Measurements from ENCODE around the gene NME9.

Gene NME9

DNA sequence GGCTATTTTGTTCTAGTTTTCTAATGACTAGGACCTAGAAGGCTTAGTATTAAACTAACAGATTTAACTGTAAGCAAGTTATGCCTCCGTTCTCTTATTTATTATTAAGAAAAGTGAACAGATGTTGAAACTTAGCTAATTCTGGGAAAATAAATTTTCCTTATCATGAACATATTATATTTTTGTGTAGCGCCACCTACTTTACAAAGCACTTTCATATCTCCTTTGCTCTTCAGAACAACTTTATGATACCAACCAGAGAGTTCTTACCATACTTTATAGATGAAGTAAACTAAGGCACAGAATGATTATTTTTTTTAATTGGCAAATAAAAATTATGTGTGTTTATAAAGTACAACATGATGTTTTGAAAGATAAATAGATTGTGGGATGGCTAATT lies 59.4 kb downstream of the NME9 start:
- DNase-seq, result no peak

DNA sequence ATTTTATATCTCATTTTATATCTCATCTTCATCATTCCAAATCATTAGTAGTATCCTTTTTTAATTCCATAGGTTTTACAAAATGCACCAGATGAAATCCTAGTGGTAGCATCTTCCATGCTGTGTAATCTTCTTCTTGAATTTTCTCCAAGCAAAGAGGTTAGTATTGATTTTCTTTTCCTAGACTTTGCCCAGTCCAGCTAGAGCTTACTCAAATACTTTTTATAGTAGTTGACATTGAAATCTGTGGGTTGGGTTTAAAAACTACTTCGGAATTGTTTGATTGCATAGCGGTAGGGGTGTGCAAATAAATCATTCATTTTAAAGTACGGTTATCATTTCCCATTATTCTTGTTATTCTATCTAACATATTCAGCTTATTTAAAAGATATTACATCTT lies 62.6 kb downstream of the NME9 start:
- no peak for DNase-seq

DNA sequence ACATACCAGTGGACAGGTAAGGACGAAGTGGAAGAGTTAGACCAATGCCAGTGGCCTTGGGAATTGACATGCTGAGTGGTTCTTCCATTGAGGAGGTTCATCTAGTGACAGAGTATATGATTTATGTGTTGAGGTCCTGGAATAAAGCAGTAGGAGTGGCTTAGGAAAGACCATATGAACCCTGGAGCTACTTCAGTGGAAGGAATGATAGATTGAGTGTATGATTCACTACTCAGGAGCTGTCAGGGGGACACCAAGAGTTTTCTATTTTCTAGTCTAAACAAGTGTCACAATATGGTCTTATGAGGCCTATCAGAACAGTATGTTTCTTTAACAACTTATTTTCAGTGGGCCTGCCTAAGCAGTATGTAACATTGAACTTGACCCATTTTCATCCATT lies 63.9 kb downstream of the NME9 start:
- no peak for DNase-seq

DNA sequence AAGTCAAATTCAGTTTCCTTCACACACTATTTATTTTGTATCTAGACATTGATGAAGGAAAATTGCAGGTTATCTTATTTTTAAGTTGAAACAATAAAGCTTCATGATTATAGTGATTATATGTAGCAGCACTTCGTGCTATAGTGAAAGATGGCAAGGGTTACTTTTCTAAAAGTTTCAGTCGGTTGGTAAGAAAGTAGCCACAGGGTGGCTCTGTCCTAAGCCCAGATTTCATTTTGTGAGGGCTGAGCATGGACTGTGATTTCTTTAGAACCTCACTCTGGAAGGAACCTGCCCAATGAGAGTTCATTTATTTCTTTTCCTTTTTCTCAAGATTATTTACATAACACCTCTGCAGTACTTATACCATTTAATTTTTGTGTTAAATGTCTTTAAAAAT lies 66.5 kb downstream of the NME9 start:
- DNase-seq, result no peak

DNA sequence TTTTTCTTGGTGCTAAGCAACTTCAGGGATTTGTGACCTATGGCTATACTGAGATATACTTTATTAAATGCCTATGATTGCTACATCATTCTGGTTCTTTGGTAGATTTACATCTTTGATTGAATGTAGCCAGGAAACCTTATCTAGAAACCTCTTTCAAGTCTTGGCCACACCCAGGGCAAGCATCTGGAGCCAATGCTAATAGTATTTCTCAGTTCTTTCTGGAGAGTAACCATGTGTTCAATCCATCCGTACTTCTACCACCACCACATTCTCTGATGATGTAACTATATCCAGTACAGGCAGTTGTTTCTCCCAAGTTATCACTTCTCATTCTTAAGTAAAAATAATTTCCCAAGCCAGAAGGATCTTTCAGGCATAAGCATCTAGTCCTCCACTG lies 69.0 kb downstream of the NME9 start:
- no peak for DNase-seq

DNA sequence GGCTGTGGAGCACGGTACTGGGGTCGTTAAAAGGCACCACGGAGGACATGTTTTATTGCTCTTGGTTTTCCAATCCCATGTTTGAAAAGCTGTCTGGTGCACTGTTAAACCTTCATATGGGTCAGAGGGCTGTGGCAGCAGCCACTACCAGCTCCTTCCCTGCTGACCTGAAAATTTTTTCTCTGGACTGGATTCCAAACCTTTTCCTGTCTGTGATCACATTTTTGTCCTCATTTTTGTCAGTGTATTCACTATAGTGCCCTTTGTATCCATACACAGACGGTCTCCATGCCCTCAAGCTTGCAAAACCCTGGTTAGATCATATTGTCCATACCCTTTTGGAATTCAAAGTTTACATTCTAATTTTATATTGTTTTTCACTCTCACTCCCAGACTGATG lies 70.5 kb downstream of the NME9 start:
- no peak for DNase-seq

DNA sequence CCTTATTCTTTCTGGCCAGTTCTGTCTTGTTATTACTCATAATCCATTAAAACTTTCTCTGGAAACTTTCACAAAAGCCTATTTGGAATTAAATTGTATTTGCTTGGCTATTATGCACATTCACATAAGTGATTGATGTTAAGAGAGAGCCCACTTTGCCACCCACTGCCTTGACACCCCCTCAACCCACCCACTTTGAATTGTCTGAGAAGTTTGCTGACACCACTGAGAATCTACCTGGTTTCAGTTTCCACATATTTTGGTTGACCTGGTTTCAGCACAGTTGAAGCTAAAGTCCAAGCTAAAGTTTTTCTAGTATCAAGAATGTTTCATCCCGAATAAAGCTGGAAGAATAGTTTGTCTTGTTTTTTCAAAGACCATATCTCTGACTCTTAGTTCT lies 71.7 kb downstream of the NME9 start:
- DNase-seq, result no peak

DNA sequence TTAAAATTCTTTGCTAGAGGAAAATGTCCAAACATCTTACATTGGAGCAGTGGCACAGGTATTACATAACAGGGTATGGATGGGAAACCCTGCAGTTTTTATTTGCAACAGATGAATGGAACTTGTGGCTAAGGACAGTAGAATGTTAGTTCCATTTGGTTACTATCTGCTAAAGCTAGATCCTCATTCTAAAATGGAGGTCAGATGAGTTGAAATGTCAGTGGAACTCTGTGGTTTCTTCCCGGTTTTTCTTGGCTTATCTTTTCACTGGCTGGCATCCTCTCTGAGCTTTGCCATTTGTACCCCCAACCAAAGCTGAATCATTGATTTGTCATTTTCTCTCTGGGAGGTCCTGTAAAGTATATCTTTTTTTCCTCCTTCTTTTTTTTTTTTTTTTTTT lies 73.6 kb downstream of the NME9 start:
- DNase-seq, result no peak

DNA sequence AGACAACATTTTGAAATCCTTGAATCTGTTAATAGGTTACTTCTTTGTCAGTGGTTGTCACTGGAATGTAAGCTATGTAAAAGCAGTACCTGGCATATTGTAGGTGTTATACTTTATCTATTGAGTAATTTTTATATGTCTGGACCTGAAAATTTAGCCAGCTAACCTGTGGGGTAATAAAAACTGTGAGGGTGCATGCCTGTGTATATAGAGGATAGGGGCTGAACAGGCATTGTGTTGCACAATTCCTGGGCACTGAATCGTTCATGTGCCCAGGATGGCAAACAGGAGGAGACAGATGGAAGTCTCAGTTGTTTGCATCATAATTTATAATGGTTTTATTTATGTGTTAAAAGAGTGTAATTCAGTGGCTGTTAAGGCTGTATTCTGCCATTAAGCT lies 75.4 kb downstream of the NME9 start:
- DNase-seq, result no peak

DNA sequence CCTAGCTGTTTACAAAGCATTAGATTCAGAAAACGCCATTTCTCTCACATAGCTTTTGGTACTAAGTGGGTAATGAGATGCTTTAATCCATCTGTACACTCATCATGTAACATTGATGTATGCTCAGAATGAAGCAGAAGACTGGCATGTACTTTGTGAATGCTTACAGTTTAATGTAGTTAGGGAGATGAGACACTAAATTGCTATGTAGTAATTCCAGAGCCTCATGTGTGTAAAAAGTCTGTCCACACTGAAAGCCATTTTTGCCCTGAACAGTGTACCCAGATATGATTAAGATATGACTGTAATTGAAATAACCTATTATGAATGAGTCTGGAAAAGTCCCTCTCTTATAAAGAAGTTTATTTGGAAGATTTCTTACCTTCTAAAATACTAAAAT lies 76.0 kb downstream of the NME9 start:
- no peak for DNase-seq
